K562 (cell line): ENCODE data around the gene CEMIP. TPM values are rescaled to one million over a fixed set of nuclear protein-coding genes. Genes with fewer than 3 reads are reported as not detected.
A peak's percentile ranks its signal among the peaks of the same experiment; 100 is the strongest.

Experiments used
- ARHGAP35 ChIP-seq: fragments of 450-650 bp; IDR thresholded peaks from 2 replicates; pipeline ENCODE4 v1.6.1; 2018; ENCODE audit not compliant: partially characterized antibody
- CBX3 ChIP-seq, 2 experiments: IDR thresholded peaks; 1 replicate in 1 of 2; 2 replicates in 1 of 2; pipeline ENCODE4 v1.6.1; 2012; ENCODE audit warnings: inconsistent platforms in 2 of 2, low read length in 2 of 2, borderline replicate concordance in 1 of 2, control low read depth in 1 of 2
- CC2D1A ChIP-seq: fragments of 450-650 bp; IDR thresholded peaks from 2 replicates; pipeline ENCODE4 v1.6.1; 2017; ENCODE audit warnings: mild to moderate bottlenecking
- CCNT2 ChIP-seq: IDR thresholded peaks from 2 replicates; pipeline ENCODE4 v1.6.1; 2011; ENCODE audit warnings: borderline replicate concordance, low read depth, mild to moderate bottlenecking, moderate library complexity, mixed read lengths, low read length; ENCODE audit not compliant: insufficient read length; ENCODE audit errors: extremely low read depth
- DEAF1 ChIP-seq: fragments of 450-650 bp; formaldehyde crosslinking; IDR thresholded peaks from 2 replicates; pipeline ENCODE4 v1.4.0; 2020; ENCODE audit warnings: mild to moderate bottlenecking, moderate library complexity
- E2F3 ChIP-seq: fragments of 250-450 bp; sonication (Bioruptor Pico); IDR thresholded peaks from 2 replicates; pipeline ENCODE4 v1.4.0; 2020; ENCODE audit warnings: mild to moderate bottlenecking
- FOXO4 ChIP-seq: fragments of 450-650 bp; formaldehyde crosslinking; IDR thresholded peaks from 2 replicates; pipeline ENCODE4 v1.4.0; 2020; ENCODE audit warnings: mild to moderate bottlenecking, moderate library complexity
- PML ChIP-seq: IDR thresholded peaks from 2 replicates; pipeline ENCODE4 v1.6.1; 2012; ENCODE audit warnings: low read length, inconsistent platforms
- POLR2G ChIP-seq: fragments of 200-400 bp; formaldehyde crosslinking; IDR thresholded peaks from 2 replicates; pipeline ENCODE4 v1.6.1; 2017; ENCODE audit warnings: low read depth, mild to moderate bottlenecking, antibody characterized with exemption, low read length, moderate library complexity
- POLR2H ChIP-seq: IDR thresholded peaks from 2 replicates; pipeline ENCODE4 v1.6.1; 2016; ENCODE audit warnings: missing genetic modification characterization, low read depth, mild to moderate bottlenecking, control low read depth, missing compliant biosample characterization, moderate library complexity
- RBM39 ChIP-seq: fragments of 200-400 bp; formaldehyde crosslinking; optimal IDR thresholded peaks from 2 replicates; pipeline ENCODE3; 2018; ENCODE audit warnings: low read depth, low read length
- SPI1 ChIP-seq: IDR thresholded peaks from 2 replicates; pipeline ENCODE4 v1.6.1; 2011; ENCODE audit warnings: low read depth, low read length, control low read depth, borderline replicate concordance
- ZBTB7A ChIP-seq: IDR thresholded peaks from 2 replicates; pipeline ENCODE4 v1.6.1; 2011; ENCODE audit warnings: low read depth, mild to moderate bottlenecking, low read length, moderate library complexity, borderline replicate concordance; ENCODE audit not compliant: control insufficient read depth
- ZNF384 ChIP-seq: IDR thresholded peaks from 2 replicates; pipeline ENCODE4 v1.6.1; 2012; ENCODE audit warnings: low read depth, low read length, improper control_type of control experiment
- ZNF668 ChIP-seq: fragments of 250-450 bp; sonication (Bioruptor Pico); IDR thresholded peaks from 2 replicates; pipeline ENCODE4 v1.8.0; 2022; ENCODE audit warnings: mild to moderate bottlenecking, inconsistent platforms
- polyA plus RNA-seq, 8 experiments: library from polyadenylated mRNA; depleted of rRNA in 4 of 8; stranded (reverse) in 5 of 8; unstranded in 3 of 8; fragments of >200 nt; fragmentation: Nextera tagmentation in 2 of 8; fragmentation: Illumina TruSeq in 1 of 8; extraction: Ambion mirVana in 2 of 8; extraction: Trizol in 1 of 8; gene quantifications; 2 replicates each; pipeline versions ENCODE4 v1.2.1 to v1.2.3, GENCODE V29; 2011 to 2014; ENCODE audit warnings: inconsistent platforms in 1 of 8, missing spikeins in 1 of 8
- total RNA-seq, 7 experiments: library from RNA; depleted of rRNA in 6 of 7; stranded (reverse); fragments of >200 nt in 6 of 7; fragmentation: Illumina TruSeq in 2 of 7; extraction: Trizol in 2 of 7; gene quantifications; 2 replicates each; pipeline versions ENCODE4 v1.2.1 to v1.2.3, GENCODE V29; 2011 to 2021; ENCODE audit warnings: low replicate concordance in 1 of 7
- TF ChIP-seq, protein P1 (sequence below): fragments of 450-650 bp; IDR thresholded peaks from 2 replicates; pipeline ENCODE4 v1.6.1; 2016; ENCODE audit warnings: low read depth

The CEMIP gene
- total and polyA plus RNA-seq, 9 of the 15 experiments (the other 6 are each of a cell fraction or from before 2014, with no cell fraction given) = 0.33 TPM; not detected in 8

DNA sequence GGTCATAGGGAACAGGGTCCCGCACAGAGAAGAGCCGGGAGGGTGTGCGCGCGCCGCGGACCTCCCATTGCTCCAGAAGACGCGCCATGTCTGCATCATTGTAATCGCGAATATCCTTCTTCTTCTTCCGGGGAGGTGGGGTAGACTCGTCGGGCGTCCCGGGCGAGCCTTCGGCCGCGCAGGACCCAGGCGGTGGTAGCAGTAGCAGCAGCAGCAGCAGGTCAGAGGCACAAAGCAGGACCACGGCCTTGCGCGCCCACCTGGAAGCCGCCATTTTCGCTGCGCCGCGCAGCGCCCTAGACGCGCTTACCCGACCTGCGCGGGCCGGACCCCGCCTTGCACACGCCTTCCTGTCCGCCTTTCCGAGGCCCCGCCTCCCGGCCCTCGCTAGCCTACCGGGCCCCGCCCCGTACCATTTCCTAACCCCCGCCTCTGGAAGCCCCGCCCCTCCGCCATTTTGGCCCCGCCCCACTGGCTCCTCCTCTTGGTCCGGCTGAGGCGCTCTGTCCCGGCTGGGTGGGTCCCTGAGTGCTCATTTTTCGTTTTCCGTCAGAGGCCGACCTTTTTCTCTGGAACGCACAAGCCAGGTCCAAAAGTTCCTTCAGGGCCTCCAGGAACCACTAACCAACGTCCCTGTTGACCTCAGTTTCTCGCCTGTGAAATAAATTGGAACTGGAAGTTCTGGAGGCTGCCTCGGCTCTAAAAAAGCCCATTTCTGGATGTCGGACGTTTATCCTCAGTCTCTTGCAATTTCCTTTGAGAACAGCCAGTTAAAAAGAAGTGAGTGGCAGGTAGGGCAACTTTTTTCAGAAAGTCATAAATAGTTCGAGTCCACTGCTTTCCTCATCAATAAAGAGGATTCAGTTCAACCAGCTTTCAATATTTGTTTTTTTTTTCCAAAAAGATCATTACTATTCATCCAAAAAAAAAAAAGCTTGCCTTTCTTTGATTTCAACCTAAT, 210.6 kb downstream of the CEMIP start, which contains the start of gene MESD (continued):
- TF ChIP-seq, protein P1, sequence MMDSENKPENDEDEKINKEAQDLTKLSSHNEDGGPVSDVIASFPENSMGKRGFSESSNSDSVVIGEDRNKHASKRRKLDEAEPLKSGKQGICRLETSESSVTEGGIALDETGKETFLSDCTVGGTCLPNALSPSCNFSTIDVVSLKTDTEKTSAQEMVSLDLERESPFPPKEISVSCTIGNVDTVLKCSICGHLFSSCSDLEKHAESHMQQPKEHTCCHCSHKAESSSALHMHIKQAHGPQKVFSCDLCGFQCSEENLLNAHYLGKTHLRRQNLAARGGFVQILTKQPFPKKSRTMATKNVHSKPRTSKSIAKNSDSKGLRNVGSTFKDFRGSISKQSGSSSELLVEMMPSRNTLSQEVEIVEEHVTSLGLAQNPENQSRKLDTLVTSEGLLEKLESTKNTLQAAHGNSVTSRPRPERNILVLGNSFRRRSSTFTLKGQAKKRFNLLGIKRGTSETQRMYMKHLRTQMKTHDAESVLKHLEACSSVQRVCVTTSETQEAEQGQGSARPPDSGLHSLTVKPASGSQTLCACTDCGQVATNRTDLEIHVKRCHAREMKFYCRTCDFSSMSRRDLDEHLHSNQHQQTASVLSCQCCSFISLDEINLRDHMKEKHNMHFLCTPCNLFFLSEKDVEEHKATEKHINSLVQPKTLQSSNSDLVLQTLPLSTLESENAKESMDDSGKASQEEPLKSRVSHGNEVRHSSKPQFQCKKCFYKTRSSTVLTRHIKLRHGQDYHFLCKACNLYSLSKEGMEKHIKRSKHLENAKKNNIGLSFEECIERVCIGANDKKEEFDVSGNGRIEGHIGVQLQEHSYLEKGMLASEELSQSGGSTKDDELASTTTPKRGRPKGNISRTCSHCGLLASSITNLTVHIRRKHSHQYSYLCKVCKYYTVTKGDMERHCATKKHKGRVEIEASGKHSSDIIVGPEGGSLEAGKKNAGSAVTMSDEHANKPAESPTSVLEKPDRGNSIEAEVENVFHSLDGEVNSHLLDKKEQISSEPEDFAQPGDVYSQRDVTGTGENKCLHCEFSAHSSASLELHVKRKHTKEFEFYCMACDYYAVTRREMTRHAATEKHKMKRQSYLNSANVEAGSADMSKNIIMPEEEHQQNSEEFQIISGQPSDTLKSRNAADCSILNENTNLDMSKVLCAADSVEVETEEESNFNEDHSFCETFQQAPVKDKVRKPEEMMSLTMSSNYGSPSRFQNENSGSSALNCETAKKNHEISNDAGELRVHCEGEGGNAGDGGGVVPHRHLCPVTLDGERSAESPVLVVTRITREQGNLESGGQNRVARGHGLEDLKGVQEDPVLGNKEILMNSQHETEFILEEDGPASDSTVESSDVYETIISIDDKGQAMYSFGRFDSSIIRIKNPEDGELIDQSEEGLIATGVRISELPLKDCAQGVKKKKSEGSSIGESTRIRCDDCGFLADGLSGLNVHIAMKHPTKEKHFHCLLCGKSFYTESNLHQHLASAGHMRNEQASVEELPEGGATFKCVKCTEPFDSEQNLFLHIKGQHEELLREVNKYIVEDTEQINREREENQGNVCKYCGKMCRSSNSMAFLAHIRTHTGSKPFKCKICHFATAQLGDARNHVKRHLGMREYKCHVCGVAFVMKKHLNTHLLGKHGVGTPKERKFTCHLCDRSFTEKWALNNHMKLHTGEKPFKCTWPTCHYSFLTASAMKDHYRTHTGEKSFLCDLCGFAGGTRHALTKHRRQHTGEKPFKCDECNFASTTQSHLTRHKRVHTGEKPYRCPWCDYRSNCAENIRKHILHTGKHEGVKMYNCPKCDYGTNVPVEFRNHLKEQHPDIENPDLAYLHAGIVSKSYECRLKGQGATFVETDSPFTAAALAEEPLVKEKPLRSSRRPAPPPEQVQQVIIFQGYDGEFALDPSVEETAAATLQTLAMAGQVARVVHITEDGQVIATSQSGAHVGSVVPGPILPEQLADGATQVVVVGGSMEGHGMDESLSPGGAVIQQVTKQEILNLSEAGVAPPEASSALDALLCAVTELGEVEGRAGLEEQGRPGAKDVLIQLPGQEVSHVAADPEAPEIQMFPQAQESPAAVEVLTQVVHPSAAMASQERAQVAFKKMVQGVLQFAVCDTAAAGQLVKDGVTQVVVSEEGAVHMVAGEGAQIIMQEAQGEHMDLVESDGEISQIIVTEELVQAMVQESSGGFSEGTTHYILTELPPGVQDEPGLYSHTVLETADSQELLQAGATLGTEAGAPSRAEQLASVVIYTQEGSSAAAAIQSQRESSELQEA = peak; percentile 71; the same call in 1 of the 2 replicates
- no peak for TF ChIP-seq ZNF668 (CRISPR knock-in tag)
- no peak for TF ChIP-seq RBM39
- TF ChIP-seq CC2D1A = no peak
- TF ChIP-seq ZNF384 = no peak
- peak; percentile 89 for TF ChIP-seq POLR2H
- TF ChIP-seq E2F3 = no peak
- peak; percentile 21 for TF ChIP-seq CCNT2
- peak; percentile 97 for TF ChIP-seq POLR2G
- TF ChIP-seq CBX3 (IDR thresholded peaks at IDR 0.05; ENCODE audit: borderline replicate concordance in 1 of 2, low read length in 2 of 2) = no peak
- TF ChIP-seq PML = peak; percentile 58; the same call in 1 of the 2 replicates
- no peak for TF ChIP-seq ARHGAP35
- no peak; the same call in 1 of the 2 replicates for TF ChIP-seq DEAF1 (CRISPR knock-in tag)
- no peak for TF ChIP-seq FOXO4
- TF ChIP-seq ZBTB7A = peak; percentile 20; the same call in 1 of the 2 replicates
- TF ChIP-seq SPI1 = no peak
